MM.1S (cell line): Measurements from ENCODE around the gene CGB2.

Experiments used
- EZH2 ChIP-seq: fragments of 300-600 bp; sonication (generic); optimal IDR thresholded peaks from 2 replicates; pipeline ENCODE3; 2017; ENCODE audit warnings: low read depth, mild to moderate bottlenecking, antibody characterized with exemption, low read length, mixed read lengths
- TF ChIP-seq, protein P1 (sequence below): fragments of 300-600 bp; sonication (generic); IDR thresholded peaks from 2 replicates; pipeline ENCODE4 v1.5.1; 2016; ENCODE audit warnings: antibody characterized with exemption, low read length, mixed read lengths

DNA sequence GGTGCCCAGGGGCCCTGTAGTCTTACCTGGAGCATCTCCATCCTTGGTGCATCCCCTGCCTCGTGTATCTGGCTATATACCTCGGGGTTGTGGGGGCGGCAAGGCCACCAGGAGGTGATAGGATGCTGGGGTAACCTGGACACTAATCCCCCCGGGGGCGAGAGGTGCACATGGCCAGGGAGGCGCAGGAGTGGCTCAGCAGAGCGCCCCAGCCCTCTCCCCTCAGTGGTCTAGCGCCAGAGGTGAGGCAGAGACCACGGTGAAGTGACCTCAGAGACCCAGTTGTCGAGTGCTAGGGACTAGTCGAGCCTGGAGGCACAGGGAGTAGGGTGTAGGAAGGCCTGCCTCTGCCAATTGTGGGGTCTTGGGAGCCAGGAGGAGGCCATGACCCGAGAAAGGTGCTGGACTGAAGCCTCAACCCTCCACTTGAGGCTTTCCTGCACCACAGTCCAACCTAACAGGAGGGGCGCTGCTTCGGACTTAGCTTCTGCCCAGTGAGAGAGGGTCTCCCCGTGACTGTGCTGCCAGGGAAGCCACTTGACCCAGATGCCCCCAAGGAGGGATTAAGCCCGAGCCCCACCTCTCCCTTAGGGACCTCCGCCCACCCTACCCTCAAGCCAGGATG lies 14.5 kb upstream of the CGB2 start, which contains the start of gene LHB:
- no peak for TF ChIP-seq EZH2
- TF ChIP-seq, protein P1, sequence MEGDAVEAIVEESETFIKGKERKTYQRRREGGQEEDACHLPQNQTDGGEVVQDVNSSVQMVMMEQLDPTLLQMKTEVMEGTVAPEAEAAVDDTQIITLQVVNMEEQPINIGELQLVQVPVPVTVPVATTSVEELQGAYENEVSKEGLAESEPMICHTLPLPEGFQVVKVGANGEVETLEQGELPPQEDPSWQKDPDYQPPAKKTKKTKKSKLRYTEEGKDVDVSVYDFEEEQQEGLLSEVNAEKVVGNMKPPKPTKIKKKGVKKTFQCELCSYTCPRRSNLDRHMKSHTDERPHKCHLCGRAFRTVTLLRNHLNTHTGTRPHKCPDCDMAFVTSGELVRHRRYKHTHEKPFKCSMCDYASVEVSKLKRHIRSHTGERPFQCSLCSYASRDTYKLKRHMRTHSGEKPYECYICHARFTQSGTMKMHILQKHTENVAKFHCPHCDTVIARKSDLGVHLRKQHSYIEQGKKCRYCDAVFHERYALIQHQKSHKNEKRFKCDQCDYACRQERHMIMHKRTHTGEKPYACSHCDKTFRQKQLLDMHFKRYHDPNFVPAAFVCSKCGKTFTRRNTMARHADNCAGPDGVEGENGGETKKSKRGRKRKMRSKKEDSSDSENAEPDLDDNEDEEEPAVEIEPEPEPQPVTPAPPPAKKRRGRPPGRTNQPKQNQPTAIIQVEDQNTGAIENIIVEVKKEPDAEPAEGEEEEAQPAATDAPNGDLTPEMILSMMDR: no peak
